ENCODE data around the gene PIP4K2A. TPM values are rescaled to one million over a fixed set of nuclear protein-coding genes. Genes with fewer than 3 reads are reported as not detected.

Gene PIP4K2A
- total and polyA plus RNA-seq, 2 of the 8 experiments (the other 6 are each of a cell fraction or from before 2014, with no cell fraction given), result 19.0 to 60.9 TPM

DNA sequence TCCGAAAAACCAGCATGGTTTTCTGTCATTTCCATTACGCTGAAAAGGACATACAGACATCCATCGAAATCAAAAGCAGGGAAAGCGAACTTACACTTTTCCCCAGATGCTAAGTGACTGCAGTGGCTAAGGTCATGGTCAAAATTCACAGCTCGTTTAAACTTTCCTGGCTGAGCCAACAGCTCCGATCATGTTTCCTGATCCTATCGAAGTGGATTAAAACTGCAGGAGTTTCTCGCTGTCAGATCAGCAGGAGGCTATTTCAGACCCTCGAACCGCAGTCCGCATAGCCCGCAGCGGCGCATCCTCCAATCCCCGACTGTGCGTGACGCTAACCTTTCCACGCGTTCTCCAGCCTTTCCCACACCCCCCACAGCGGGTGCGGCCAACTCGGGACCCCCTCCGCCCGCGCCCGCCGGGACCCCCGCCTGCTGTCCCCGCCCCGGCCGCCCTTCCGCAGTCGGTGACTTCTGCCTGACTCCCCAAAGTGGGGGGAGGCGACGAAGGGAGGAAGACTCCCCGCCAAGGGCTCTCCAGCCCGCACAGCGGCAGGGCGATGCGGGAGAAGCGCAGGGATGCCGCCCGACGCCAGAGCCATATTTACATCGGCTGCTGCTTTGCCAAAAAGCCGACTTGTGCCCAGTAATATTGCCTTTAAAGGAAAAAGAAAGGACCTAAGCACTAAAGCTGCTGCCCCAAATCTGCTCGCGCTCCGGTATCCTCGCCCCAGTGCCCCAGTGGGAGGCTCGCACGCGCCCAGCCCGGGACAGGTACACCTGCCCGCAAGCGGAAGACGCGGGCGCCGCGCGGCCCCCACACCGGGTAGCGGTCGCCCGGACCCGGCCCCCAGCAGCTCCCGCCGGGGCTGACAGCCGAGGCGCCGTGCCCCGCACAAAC lies 1.2 kb downstream of the PIP4K2A start:
- Histone ChIP-seq H3K23me2 (ENCODE audit: low read depth, low read length) (peaks cover 11% of the 10 kb centered on the region; the same call in 1 of the 2 replicates), H3K4ac (replicated peaks; ENCODE audit: insufficient read length, low read depth, low read length) (no peak overlapping the region), H3K27ac (ENCODE audit: low read depth, low read length) (no peak overlapping the region), H2BK20ac (ENCODE audit: low read length) (no peak overlapping the region), H4K91ac (replicated peaks; ENCODE audit: insufficient read length, low read length) (no peak overlapping the region), H2BK5ac (ENCODE audit: low read depth, low read length) (no peak overlapping the region), H2BK120ac (replicated peaks; ENCODE audit: low read depth, low read length) (no peak overlapping the region), H4K20me1 (replicated peaks in 1 of 2; ENCODE audit: control insufficient read depth in 1 of 2, insufficient read depth in 2 of 2, low read length in 2 of 2) (peaks cover 8% of the 10 kb centered on the region in 2 experiments), H4K8ac (ENCODE audit: extremely low read depth, insufficient read depth, low read length) (0 out of 2 replicates have a peak overlapping the region, but pooled peaks have one; percentile 76), H3K23ac (ENCODE audit: insufficient read length) (no peak overlapping the region), H3K4me1 (replicated peaks in 1 of 4; ENCODE audit: control insufficient read depth in 3 of 4, insufficient read depth in 4 of 4, low read length in 3 of 4) (peaks cover 0 to 10% (median 2%) of the 10 kb centered on the region in 4 experiments; a peak in 3 of 7 replicates), H2BK15ac (ENCODE audit: low read length) (no peak overlapping the region), H3K56ac (replicated peaks; ENCODE audit: insufficient read length, low read depth, low read length) (no peak overlapping the region), H3K79me2 (ENCODE audit: control insufficient read depth in 1 of 2, insufficient read depth in 2 of 2, low read length in 2 of 2) (peaks cover 25 to 53% of the 10 kb centered on the region in 2 experiments), H3K27me3 (replicated peaks in 1 of 4; ENCODE audit: control insufficient read depth in 3 of 4, extremely low read depth in 1 of 4, insufficient read depth in 3 of 4, low read length in 3 of 4) (peaks cover 0 to 9% (median 7%) of the 10 kb centered on the region in 4 experiments; a peak in 5 of 7 replicates), H3K9me3 (ENCODE audit: insufficient read depth in 2 of 2, low read depth in 1 of 2, low read length in 1 of 2) (no peaks in the 10 kb centered on the region), H3K36me3 (ENCODE audit: control insufficient read depth in 2 of 4, insufficient read depth in 4 of 4, low read length in 3 of 4) (no peaks in the 10 kb centered on the region), H3K14ac (ENCODE audit: insufficient read length) (no peak overlapping the region), H2AFZ (ENCODE audit: low read length) (no peak overlapping the region), H3K4me2 (ENCODE audit: insufficient read depth in 1 of 2, low read depth in 2 of 2, low read length in 2 of 2) (peak overlapping the region; percentile 91 to 94), H2BK12ac (ENCODE audit: low read depth, low read length) (no peak overlapping the region), H2AK5ac (ENCODE audit: low read depth, low read length) (no peak overlapping the region), H3K18ac (ENCODE audit: extremely low read depth, low read length) (no peak overlapping the region), H3K9ac (replicated peaks in 1 of 4; ENCODE audit: extremely low read depth in 1 of 4, low read depth in 3 of 4, low read length in 3 of 4) (peak overlapping the region in 3 of 4 experiments; percentile 5 to 48 (median 25); a peak in 2 of 7 replicates), H4K5ac (ENCODE audit: insufficient read length, low read depth, low read length) (no peak overlapping the region), H3K79me1 (ENCODE audit: low read depth, low read length) (peaks cover 6% of the 10 kb centered on the region), H3K4me3 (ENCODE audit: extremely low read depth in 1 of 4, insufficient read depth in 2 of 4, low read depth in 3 of 4, low read length in 4 of 4) (peak overlapping the region; percentile 52 to 89 (median 85))
- WGBS, 2 experiments (ENCODE audit: extremely low coverage in 1 of 2, insufficient coverage in 1 of 2, insufficient read length in 1 of 2, insufficient replicate concordance in 2 of 2, low coverage in 1 of 2, low lambda C conversion rate in 2 of 2, missing lambda C conversion rate in 1 of 2), result 1% methylated on average over 42 of the region's 73 CpGs; no CpG with 5 or more reads in 1 of the 2 experiments
- DNase-seq (ENCODE audit: low read depth in 1 of 2, low spot score in 2 of 2) (no peak), FAIRE-seq (no peak)
- ChIA-PET CTCF (ENCODE audit: partially characterized antibody) (interaction anchor here (0.8 kb wide), 1 partner anchor 56 kb away, joined by 3 read pairs; no protein-coding TSS in a partner anchor), POLR2A (ENCODE audit: partially characterized antibody) (interaction anchor here (0.6 to 1.1 kb wide), 5 partner anchors 8 to 336 kb away, joined by 3 to 4 read pairs (median 3); no protein-coding TSS in a partner anchor)
- TF ChIP-seq SUZ12 (IDR thresholded peaks at IDR 0.05; ENCODE audit: low read length) (0 out of 2 replicates have a peak, but pooled peaks have one; percentile 13), KDM4A (IDR thresholded peaks at IDR 0.05; ENCODE audit: low read depth, low read length, severe bottlenecking) (no peak), RAD21 (IDR thresholded peaks at IDR 0.05 in 1 of 2, conservative IDR thresholded peaks at IDR 0.05 in 1 of 2; ENCODE audit: low read depth in 2 of 2, low read length in 2 of 2) (no peak), EGR1 (IDR thresholded peaks at IDR 0.05; ENCODE audit: borderline replicate concordance, low read depth, low read length) (no peak), CBX8 (IDR thresholded peaks at IDR 0.05; ENCODE audit: borderline replicate concordance, low read depth, low read length) (no peak), EP300 (IDR thresholded peaks at IDR 0.05; ENCODE audit: borderline replicate concordance in 1 of 2, low read depth in 2 of 2, low read length in 2 of 2) (no peak), BACH1 (IDR thresholded peaks at IDR 0.05; ENCODE audit: low read length) (no peak), RBBP5 (IDR thresholded peaks at IDR 0.05; ENCODE audit: borderline replicate concordance, low read depth, low read length) (no peak), POLR2AphosphoS5 (IDR thresholded peaks at IDR 0.05; ENCODE audit: low read depth, low read length) (no peak), CHD1 (IDR thresholded peaks at IDR 0.05; ENCODE audit: low read depth, low read length) (no peak), SIX5 (IDR thresholded peaks at IDR 0.05; ENCODE audit: low read depth, low read length) (no peak)

All from H1 (cell line).